Measurements from ENCODE around the gene FAM221B.

The FAM221B gene

DNA sequence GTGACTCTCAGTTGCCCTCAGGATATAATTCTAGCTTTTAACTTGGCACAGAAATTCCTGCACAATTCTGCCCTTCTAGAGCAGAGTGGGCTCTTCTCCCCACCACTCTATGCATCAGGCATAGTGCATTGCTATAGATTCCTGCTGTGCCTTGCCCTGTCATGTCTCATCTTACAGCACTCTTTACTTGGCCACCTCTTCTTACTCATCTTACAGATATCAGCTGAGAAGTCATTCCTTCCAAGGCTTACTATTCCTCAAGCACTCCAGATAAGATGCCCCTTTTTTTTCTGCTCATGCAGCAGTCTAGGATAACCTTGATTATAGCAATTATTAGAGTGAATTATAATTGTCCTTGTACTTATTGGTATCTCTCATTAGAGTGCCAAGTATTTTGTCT is 5.6 kb downstream of the FAM221B start:
- in situ Hi-C loops (cut with MboI; ENCODE audit: low sequenced_read_pairs) = no loop called here

GRCh38 chr9:35820076-35820475 is 8.5 kb downstream of the FAM221B start:
- in situ Hi-C loops (cut with MboI; ENCODE audit: low sequenced_read_pairs) = no loop called here

GRCh38 chr9:35818341-35818740 is 10.2 kb downstream of the FAM221B start:
- in situ Hi-C loops (cut with MboI; ENCODE audit: low sequenced_read_pairs) = no loop called here

DNA sequence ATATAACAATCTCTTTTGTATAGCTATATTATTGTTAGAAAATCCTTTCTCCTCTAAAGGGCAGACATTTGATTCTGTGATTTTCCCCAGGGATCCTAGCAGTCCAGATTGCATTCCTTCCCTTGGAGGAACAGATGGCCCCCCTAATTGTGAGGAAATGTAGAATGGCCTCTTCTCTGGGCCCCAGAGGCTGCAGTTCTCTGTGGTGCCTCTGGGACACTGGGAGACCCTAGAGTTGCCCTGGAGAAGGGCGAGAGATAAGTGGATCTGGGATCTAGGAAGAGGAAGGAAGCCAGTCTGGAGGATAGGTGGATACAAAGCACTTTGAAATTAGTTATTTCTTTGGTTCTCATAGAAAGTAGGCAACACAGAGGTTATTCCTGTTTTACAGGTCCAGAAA is 11.8 kb downstream of the FAM221B start:
- in situ Hi-C loops (cut with MboI; ENCODE audit: low sequenced_read_pairs) = no loop called here

DNA sequence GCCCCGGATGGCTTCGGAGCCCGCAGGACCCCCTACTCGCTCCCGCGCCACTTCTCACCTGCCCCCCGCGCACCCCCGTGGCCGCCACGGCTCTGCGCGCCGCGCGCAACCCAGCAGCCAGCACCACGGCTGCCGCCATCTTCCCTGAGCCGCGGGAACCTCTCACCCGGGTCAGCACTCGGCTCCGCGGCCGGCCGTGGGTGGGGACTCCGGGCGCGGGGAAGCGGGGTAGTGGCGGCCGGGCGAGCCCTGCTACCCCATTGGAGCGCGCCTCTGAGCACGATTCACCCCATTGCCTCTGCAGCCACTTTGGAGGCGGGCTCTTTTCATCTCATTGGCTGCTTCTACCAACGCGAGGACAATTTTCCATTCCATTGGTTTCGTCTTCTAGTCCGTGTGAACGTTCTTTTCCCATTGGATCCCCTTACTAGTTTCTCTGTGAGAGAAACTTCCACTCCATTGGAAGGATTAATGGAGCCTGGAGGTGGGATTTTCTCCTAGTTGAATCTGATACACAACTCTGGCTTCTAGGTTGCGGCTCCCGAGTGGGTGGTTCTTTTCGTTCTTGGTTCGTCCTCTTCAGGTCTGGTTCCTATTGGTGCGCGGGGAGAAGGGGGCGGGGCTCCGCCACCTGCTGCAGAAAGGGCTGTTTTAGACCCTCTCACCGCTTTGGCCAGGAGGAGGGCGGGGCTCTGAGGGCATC is 13.5 kb downstream of the FAM221B start, which contains the start of gene HINT2:
TSS of gene HINT2 (minus strand) at position 202 of the 703 bp plus-strand sequence. CDS start at position 139, 63 bp downstream.
- in situ Hi-C loops (cut with MboI; ENCODE audit: low sequenced_read_pairs) = no loop called here

DNA sequence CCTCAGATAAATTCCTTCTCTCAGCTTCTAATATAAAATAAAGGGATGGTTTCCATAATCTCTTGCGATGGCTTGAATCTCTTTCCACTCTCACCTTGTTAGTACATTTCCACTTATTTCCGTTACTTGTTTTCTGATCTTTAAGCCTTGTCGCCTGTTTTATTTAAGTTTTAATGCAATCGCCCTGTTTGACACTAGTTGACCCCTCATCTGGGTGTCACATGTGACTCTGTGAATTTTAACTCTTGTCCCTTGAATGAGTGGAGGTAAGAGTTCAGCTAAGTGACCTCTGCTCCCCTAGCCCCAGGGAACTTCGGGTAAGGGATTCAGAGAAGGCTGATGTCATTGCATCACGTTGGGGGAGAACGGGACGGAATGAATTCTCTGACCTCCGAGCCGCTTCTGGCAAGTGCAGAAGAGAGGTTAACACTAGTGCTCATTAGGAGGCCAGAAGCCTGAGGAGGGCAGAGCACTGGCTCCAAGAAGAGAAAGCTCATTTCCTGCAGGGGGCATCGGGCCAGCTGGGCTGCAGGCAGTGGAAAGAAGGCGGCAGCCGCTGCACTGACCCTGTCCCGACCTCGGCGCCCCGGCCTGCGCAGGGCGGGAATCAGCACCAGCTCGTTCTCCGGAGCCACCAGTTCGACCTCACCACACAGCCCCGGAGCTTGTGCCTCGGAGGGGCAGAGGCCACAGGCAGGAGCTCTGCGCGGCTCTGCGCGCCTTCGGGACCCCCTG is 14.3 kb downstream of the FAM221B start:
- in situ Hi-C loops (cut with MboI; ENCODE audit: low sequenced_read_pairs) = no loop called here

DNA sequence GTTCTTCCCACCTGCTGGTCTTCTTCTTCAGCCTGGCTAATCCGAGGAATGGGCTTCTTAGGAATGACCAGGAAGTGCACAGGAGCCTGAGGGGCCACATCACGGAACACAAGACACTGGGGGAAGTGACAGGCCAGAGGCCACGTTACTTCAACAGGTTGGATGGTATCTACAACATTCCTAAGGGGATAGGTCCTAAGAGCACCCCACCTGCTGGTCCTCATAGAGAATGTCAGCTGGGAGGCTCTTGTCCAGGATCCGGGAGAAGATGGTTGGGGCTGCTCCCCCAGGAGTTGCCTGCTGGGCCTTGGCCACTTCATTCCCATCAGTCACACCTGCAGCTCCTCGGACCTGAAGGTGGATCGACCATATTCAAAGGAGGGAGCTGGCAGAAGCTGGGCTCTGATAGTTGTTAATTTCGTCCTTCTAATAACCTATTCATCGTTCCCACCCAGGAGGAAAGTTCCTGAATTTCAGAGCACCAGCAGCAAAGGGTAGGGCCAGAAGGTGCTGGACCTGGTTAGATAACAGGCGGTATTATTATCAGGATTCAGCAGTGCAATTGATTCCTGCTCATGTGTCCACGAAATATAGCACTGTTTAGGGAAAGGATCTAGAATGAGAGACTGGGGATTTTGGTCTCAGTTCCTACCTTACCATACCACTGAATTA is 15.0 kb downstream of the FAM221B start:
- in situ Hi-C loops (cut with MboI; ENCODE audit: low sequenced_read_pairs) = no loop called here

GRCh38 chr9:35812025-35812602 is 16.4 kb downstream of the FAM221B start, which contains the start of gene SPAG8:
Gene SPAG8 (minus strand): TSS chr9:35812262. CDS start chr9:35812147, 115 bp downstream.
- in situ Hi-C loops (cut with MboI; ENCODE audit: low sequenced_read_pairs) = no loop called here

GRCh38 chr9:35811381-35812024 is 17.0 kb downstream of the FAM221B start:
- in situ Hi-C loops (cut with MboI; ENCODE audit: low sequenced_read_pairs) = no loop called here

GRCh38 chr9:35810122-35810521 is 18.4 kb downstream of the FAM221B start:
- in situ Hi-C loops (cut with MboI; ENCODE audit: low sequenced_read_pairs) = no loop called here

DNA sequence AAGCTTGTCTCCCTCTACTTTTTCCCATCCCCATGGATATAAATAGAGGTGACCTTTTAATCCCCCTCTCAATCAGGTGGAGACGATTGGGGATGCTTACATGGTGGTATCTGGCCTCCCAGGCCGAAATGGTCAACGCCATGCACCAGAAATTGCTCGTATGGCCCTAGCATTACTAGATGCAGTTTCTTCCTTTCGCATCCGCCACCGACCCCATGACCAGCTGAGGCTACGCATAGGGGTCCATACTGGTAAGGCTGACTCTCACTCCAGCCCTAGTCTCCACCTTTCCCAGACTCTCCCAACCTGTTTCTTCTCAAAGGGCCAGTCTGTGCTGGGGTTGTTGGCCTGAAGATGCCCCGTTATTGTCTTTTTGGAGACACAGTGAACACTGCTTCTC is 20.1 kb downstream of the FAM221B start:
- in situ Hi-C loops (cut with MboI; ENCODE audit: low sequenced_read_pairs) = no loop called here

GRCh38 chr9:35806101-35806500 is 22.4 kb downstream of the FAM221B start:
- in situ Hi-C loops (cut with MboI; ENCODE audit: low sequenced_read_pairs) = no loop called here

DNA sequence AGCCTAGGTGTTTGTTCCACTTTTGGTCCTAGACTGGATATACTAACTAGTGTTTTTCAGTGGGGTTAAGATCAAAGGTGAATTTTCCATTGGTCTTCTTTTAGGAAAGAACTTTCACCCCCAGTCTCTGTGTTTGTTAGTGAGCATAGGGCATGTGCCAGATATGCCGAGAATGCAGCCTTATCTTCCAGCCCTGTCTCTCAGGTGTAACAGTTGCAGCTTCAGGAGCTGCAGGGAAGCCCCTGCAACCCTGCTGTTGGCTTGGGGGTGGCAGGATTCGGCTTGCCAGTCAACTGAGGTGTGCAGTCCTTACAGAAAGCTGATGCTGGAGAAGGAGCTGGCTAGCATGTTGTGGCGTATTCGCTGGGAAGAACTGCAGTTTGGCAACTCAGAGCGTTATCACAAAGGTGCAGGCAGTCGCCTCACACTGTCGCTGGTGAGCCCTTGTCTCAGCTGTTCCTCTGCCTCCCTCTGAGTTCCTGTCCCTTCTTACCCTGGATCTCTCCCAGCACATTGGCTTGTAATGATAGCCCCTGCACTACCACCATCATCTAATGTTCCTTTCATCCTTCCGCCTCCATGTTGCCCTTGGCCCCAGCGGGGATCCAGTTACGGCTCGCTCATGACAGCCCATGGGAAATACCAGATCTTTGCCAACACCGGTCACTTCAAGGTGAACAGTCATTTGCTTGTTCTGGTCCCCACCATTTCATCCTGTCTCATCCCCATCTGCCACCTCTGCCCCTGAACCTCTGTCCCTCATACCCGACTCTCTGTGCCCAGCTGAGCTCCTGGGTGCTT is 27.0 kb downstream of the FAM221B start:
- in situ Hi-C loops (cut with MboI; ENCODE audit: low sequenced_read_pairs) = no loop called here

DNA sequence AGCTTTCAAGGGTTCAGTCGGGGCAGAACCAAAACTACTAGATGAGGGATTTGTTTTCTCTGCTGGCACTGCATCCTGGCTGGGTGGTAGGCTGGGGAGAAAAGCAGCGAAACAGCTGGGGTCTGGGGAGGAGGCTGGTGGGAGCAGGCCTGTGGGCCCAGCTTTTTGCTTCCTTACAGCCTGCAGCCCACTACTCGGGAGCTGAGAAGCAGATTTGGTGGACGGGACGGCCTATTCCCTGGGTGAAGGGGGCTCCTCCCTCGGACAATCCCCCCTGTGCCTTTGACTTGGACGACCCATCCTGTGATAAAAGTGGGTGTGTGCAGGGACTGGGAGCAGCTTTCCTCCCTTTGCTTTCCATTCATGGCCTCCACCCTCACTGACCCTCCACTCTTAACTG is 28.0 kb downstream of the FAM221B start:
- in situ Hi-C loops (cut with MboI; ENCODE audit: low sequenced_read_pairs) = no loop called here

GRCh38 chr9:35798658-35799374 is 29.7 kb downstream of the FAM221B start:
- in situ Hi-C loops (cut with MboI; ENCODE audit: low sequenced_read_pairs) = loop anchor here (25.0 kb wide), 1 partner anchor 88 kb away; no protein-coding TSS in a partner anchor

DNA sequence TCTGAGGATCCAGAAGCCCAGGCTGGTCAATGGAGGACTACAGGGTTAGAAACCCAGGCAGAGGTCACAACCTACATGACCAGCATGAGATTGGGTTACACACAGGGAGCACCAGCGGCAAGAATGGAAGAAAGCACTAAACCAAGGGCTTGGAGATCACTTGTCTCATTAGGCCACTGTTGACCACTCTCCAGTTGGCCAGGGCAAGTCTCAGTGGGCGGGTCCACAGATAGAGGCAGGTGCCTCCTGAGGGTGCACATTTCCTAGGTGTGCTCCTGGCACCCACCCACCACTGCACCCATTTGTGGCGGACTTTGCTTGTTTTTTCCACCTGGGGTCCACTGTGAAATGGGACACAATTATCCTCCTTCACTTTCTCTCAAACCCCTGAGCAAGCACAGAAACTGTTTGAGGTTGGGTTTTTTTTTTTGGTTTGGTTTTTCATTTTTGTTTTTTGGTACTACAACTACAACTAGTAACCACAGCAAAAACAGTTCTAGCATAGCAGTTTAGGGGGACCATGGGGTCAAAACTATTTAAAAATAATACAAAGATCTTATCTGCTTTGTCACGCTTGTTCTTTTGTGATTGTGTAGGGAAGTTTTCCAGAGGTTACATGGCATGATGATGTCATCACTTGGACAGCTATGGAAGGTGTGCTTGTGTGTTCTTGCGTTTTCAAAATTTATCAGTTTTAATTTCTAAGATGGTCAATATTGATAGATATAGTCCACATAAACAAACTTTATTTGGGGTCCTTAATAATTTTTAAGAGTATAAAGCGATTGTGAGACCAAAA is 31.0 kb downstream of the FAM221B start:
- in situ Hi-C loops (cut with MboI; ENCODE audit: low sequenced_read_pairs) = loop anchor here (25.0 kb wide), 1 partner anchor 90 kb away; no protein-coding TSS in a partner anchor

- in situ Hi-C loops (cut with MboI; ENCODE audit: low sequenced_read_pairs) = loop anchor here (25.0 kb wide), 1 partner anchor 92 kb away; no protein-coding TSS in a partner anchor
Observed at GRCh38 chr9:35795695-35796094, 32.8 kb downstream of the FAM221B start.

DNA sequence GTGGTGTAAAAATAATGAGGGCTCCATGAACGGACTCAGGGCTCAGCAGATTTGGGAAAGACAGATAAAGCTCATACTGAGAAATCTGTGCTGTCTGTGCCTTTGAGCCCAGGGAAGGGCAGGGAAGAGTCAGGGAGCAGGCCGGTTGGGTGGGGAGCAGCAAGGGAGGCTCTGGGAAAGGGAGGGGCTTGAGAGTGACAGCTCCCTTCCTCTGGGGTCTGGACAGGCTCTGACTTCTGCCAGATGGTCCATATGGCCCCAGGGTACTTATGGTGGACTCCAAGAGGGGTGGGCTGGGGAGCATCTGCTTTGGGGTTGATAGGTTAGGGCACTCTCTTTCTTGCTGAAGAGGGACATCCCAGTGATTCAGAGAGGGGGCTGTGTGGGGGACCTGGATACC is 35.1 kb downstream of the FAM221B start:
- in situ Hi-C loops (cut with MboI; ENCODE audit: low sequenced_read_pairs) = loop anchor here (25.0 kb wide), 1 partner anchor 94 kb away; no protein-coding TSS in a partner anchor
